ENCODE data around the gene ARHGEF12. TPM values are rescaled to one million over a fixed set of nuclear protein-coding genes. Genes with fewer than 3 reads are reported as not detected.
A peak's percentile ranks its signal among the peaks of the same experiment; 100 is the strongest.

The ARHGEF12 gene
- total RNA-seq, 3 donors from 2014 or later: 88.2 to 119 (median 114) TPM

GRCh38 chr11:120338107-120338933 lies 2.1 kb downstream of the ARHGEF12 start:
- no peak for DNase-seq
- no peak for TF ChIP-seq CTCF (IDR thresholded peaks at IDR 0.05)
- Histone ChIP-seq H3K4me1 (ENCODE audit: low read depth) (peaks cover 39% of the 10 kb centered on the region), H3K4me3 (no peak overlapping the region), H3K9me3 (no peaks in the 10 kb centered on the region), H3K36me3 (ENCODE audit: low read depth) (no peaks in the 10 kb centered on the region)
- no peak for ATAC-seq
- intact Hi-C loops (cut with DNase I, micrococcal nuclease): loop anchor here in 1 of 2 donors (10.0 kb wide), 1 partner anchor 106 kb away; no protein-coding TSS in a partner anchor

GRCh38 chr11:120339394-120339890 lies 3.2 kb downstream of the ARHGEF12 start:
- no peak overlapping the region for H3K4me3 ChIP-seq
- no peaks in the 10 kb centered on the region for H3K9me3 ChIP-seq
- ATAC-seq: peak; percentile 23
- H3K4me1 ChIP-seq (ENCODE audit: low read depth): peaks cover 50% of the 10 kb centered on the region
- intact Hi-C loops (cut with DNase I, micrococcal nuclease): loop anchor here in 1 of 2 donors (10.0 kb wide), 1 partner anchor 105 kb away; no protein-coding TSS in a partner anchor
- H3K36me3 ChIP-seq (ENCODE audit: low read depth): no peaks in the 10 kb centered on the region
- peak in 1 of 3 donors; percentile 54 for DNase-seq
- no peak for TF ChIP-seq CTCF (IDR thresholded peaks at IDR 0.05)

- DNase-seq (no peak), ATAC-seq (no peak)
- Histone ChIP-seq H3K4me1 (ENCODE audit: low read depth) (peaks cover 53% of the 10 kb centered on the region), H3K9me3 (no peaks in the 10 kb centered on the region), H3K4me3 (no peak overlapping the region), H3K36me3 (ENCODE audit: low read depth) (no peaks in the 10 kb centered on the region)
- intact Hi-C loops (cut with DNase I, micrococcal nuclease): loop anchor here in 1 of 2 donors (10.0 kb wide), 1 partner anchor 54 kb away; no protein-coding TSS in a partner anchor
- no peak for TF ChIP-seq CTCF (IDR thresholded peaks at IDR 0.05)
Measured at GRCh38 chr11:120340529-120340928, 4.3 kb downstream of the ARHGEF12 start.

GRCh38 chr11:120342226-120342625 lies 6.0 kb downstream of the ARHGEF12 start:
- DNase-seq: no peak
- ATAC-seq: no peak
- H3K36me3 ChIP-seq (ENCODE audit: low read depth): no peaks in the 10 kb centered on the region
- H3K4me1 ChIP-seq (ENCODE audit: low read depth): peaks cover 57% of the 10 kb centered on the region
- no peaks in the 10 kb centered on the region for H3K9me3 ChIP-seq
- intact Hi-C loops (cut with DNase I, micrococcal nuclease): loop anchor here in 1 of 2 donors (10.0 kb wide), 1 partner anchor 53 kb away; no protein-coding TSS in a partner anchor
- no peak for TF ChIP-seq CTCF (IDR thresholded peaks at IDR 0.05)
- H3K4me3 ChIP-seq: no peak overlapping the region

- Histone ChIP-seq H3K9me3 (no peaks in the 10 kb centered on the region), H3K36me3 (ENCODE audit: low read depth) (no peaks in the 10 kb centered on the region), H3K4me1 (ENCODE audit: low read depth) (peaks cover 57% of the 10 kb centered on the region), H3K4me3 (no peak overlapping the region)
- DNase-seq (no peak), ATAC-seq (no peak)
- intact Hi-C loops (cut with DNase I, micrococcal nuclease): loop anchor here in 1 of 2 donors (10.0 kb wide), 1 partner anchor 52 kb away; no protein-coding TSS in a partner anchor
- no peak for TF ChIP-seq CTCF (IDR thresholded peaks at IDR 0.05)
Measured at GRCh38 chr11:120342678-120343077, 6.5 kb downstream of the ARHGEF12 start.

Measured in mucosa of descending colon (tissue), 3 donors.